Neural crest cell (in vitro differentiated cells): ENCODE data around the gene MRAS. TPM values are rescaled to one million over a fixed set of nuclear protein-coding genes. Genes with fewer than 3 reads are reported as not detected.
"Not testable (repeated sequence)": the region's sequence is repeated elsewhere in the genome, so short reads cannot be mapped to it uniquely, and the experiment has no call there.

Experiments
- DNase-seq: peaks from one replicate; pipeline ENCODE4 v3.0.0; 2021; ENCODE audit warnings: low read depth, mixed read lengths, low spot score
- H3K27ac Mint-ChIP-seq: one replicate; pipeline ENCODE4 v1.8.0; 2021; ENCODE audit warnings: mild to moderate bottlenecking, mixed read lengths; ENCODE audit not compliant: unreplicated experiment
- H3K27me3 Mint-ChIP-seq: 2 replicates; pipeline ENCODE4 v1.8.0; 2021; ENCODE audit warnings: low read depth, mild to moderate bottlenecking, mixed read lengths
- H3K36me3 Mint-ChIP-seq: 2 replicates; pipeline ENCODE4 v1.8.0; 2021; ENCODE audit warnings: low read depth, mild to moderate bottlenecking, mixed read lengths
- H3K4me1 Mint-ChIP-seq: 2 replicates; pipeline ENCODE4 v1.8.0; 2021; ENCODE audit warnings: mixed read lengths
- H3K4me3 Mint-ChIP-seq: one replicate; pipeline ENCODE4 v1.8.0; 2021; ENCODE audit warnings: mild to moderate bottlenecking, mixed read lengths
- H3K9me3 Mint-ChIP-seq: 2 replicates; pipeline ENCODE4 v1.8.0; 2021; ENCODE audit warnings: mixed read lengths
- total RNA-seq: library from RNA; stranded (reverse); gene quantifications from 2 replicates; pipeline ENCODE4 v1.2.1, GENCODE V29; 2021
- TF ChIP-seq, protein P1 (sequence below): fragments of 200-600 bp; sonication (generic); conservative IDR thresholded peaks from 2 replicates; pipeline ENCODE4 v1.5.0; 2021; ENCODE audit warnings: antibody characterized with exemption, mild to moderate bottlenecking

MRAS gene
- total RNA-seq, 1 donor from 2014 or later, result 27.0 TPM

DNA sequence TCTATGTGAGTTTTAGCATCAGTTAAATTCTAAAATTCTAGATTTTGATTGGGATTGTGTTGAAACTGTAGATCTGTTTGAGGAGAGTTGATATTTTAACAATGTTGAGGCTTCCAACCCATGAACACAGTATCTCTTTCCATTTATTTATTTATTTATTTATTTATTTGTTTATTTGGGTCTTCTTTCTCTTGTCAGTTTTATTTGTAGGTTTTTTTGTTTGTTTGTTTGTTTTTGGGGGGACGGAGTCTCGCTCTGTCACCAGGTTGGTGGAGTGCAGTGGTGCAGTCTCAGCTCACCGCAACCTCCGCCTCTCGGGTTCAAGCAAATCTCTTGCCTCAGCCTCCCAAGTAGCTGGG is 25.3 kb downstream of the MRAS start:
- Mint-ChIP-seq H3K4me1 (peaks cover 6% of the 10 kb centered on the region), H3K36me3 (peaks cover 10% of the 10 kb centered on the region), H3K27me3 (no peaks in the 10 kb centered on the region), H3K9me3 (peaks cover 2% of the 10 kb centered on the region), H3K27ac (no peak overlapping the region), H3K4me3 (no peak overlapping the region)
- TF ChIP-seq, protein P1, sequence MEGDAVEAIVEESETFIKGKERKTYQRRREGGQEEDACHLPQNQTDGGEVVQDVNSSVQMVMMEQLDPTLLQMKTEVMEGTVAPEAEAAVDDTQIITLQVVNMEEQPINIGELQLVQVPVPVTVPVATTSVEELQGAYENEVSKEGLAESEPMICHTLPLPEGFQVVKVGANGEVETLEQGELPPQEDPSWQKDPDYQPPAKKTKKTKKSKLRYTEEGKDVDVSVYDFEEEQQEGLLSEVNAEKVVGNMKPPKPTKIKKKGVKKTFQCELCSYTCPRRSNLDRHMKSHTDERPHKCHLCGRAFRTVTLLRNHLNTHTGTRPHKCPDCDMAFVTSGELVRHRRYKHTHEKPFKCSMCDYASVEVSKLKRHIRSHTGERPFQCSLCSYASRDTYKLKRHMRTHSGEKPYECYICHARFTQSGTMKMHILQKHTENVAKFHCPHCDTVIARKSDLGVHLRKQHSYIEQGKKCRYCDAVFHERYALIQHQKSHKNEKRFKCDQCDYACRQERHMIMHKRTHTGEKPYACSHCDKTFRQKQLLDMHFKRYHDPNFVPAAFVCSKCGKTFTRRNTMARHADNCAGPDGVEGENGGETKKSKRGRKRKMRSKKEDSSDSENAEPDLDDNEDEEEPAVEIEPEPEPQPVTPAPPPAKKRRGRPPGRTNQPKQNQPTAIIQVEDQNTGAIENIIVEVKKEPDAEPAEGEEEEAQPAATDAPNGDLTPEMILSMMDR, result no peak
- no peak for DNase-seq

DNA sequence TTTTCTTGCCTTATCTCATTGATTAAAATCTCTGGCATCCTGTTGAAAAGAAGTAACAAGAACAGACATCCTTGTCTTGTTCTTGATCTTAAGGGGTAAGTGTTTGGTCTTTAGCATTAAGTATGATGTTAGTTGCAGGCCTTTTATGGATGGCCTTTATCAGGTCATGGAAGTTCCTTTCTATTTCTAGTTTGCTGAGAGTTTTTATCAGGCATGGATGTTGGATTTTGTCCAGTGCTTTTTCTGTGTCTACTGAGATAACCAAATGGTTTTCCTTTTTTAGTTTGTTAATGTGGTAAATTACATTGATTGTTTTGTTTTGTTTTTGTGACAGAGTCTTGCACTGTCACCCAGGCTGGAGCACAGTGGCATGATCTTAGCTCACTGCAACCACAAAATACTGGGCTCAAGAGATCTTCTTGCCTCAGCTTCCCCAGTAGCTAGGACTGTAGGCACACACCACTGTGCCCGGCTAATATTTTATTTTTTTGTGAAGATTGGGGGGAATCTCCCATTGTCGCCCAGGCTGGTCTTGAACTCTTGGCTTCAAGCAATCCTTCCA is 26.3 kb downstream of the MRAS start:
- H3K27ac Mint-ChIP-seq, result no peak overlapping the region
- TF ChIP-seq, protein P1, result no peak
- H3K27me3 Mint-ChIP-seq, result no peaks in the 10 kb centered on the region
- peaks cover 2% of the 10 kb centered on the region for H3K9me3 Mint-ChIP-seq
- DNase-seq, result no peak
- H3K36me3 Mint-ChIP-seq, result peaks cover 10% of the 10 kb centered on the region
- no peak overlapping the region for H3K4me3 Mint-ChIP-seq
- peaks cover 6% of the 10 kb centered on the region for H3K4me1 Mint-ChIP-seq

DNA sequence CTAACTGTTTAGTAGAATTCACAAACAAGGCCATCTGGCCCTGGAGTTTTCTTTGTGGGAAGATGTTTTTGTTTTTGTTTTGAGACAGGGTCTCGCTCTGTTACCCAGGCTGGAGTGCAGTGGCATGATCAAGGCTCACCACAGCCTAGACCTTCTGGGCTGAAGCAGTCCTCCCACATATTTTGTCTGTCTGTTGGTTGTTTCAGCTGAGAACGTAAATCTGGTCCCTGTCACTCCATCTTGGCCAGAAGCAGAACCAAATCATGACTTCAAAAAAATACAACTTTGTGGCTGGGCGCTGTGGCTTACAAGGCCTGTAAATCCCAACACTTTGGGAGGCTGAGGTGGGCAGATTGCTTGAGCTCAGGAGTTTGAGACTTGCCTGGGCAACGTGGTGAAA is 27.1 kb downstream of the MRAS start:
- Mint-ChIP-seq H3K27ac (no peak overlapping the region), H3K36me3 (peaks cover 10% of the 10 kb centered on the region), H3K4me1 (peaks cover 6% of the 10 kb centered on the region), H3K4me3 (no peak overlapping the region), H3K27me3 (no peaks in the 10 kb centered on the region), H3K9me3 (peaks cover 2% of the 10 kb centered on the region)
- DNase-seq, result no peak
- TF ChIP-seq, protein P1, result no peak

DNA sequence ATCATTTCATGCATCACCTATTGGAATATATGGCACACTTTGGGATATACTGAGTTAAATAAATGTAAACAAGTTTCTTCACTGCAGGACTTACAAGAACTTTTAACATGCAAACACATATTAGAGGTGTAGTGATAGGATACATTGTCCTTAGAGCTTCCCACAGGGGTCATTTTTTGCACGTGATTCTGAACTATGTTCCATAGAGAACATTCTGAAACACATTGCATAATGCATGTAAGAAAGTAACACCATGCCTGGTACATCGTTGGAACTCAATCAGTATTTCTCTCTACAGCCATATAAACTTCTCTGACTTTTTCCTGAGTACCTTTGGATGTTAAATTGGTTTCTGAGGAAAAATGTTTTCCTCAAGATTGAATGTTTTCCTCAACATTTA is 28.3 kb downstream of the MRAS start:
- Mint-ChIP-seq H3K36me3 (peaks cover 7% of the 10 kb centered on the region), H3K27ac (no peak overlapping the region), H3K27me3 (no peaks in the 10 kb centered on the region), H3K9me3 (no peaks in the 10 kb centered on the region), H3K4me1 (peaks cover 6% of the 10 kb centered on the region), H3K4me3 (no peak overlapping the region)
- TF ChIP-seq, protein P1, result no peak
- no peak for DNase-seq

DNA sequence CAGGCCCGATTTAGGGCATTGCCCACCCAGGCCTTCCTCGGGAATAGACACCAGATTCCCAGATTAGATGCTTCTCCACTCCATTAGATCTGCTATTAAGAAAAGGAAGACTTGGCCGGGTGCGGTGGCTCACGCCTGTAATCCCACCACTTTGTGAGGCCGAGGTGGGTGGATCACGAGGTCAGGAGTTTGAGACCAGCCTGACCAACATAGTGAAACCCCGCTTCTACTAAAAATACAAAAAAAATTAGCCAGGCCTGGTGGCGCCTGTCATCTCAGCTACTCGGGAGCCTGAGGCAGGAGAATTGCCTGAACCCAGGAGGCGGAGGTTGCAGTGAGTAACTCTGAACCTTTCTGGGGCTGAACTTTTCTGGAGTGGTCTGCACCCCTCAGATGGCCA is 28.8 kb downstream of the MRAS start:
- not testable (repeated sequence) for H3K9me3 Mint-ChIP-seq, H3K4me1 Mint-ChIP-seq, H3K27ac Mint-ChIP-seq, H3K27me3 Mint-ChIP-seq, H3K36me3 Mint-ChIP-seq, DNase-seq, H3K4me3 Mint-ChIP-seq

DNA sequence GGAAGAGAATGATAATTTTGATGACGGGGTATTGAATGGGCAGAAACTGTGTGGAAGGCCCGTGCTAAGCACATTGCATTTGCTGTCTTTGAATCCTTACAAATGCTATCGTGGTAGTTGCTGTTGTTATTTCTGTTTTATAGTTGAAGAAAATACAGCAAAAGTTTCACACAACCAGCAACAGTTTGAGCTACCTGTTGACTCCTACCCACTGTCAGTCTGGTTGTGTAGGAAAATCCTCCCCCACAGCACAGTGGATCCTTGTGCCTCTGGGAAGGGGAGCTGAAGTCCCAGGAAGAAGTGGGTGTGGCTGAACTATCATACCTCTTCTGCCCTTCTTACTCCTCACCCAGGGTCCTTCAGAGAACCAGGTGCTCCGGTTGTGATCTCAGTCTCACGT is 29.4 kb downstream of the MRAS start:
- H3K9me3 Mint-ChIP-seq, result no peaks in the 10 kb centered on the region
- no peak for DNase-seq
- no peaks in the 10 kb centered on the region for H3K27me3 Mint-ChIP-seq
- H3K36me3 Mint-ChIP-seq, result peaks cover 7% of the 10 kb centered on the region
- H3K27ac Mint-ChIP-seq, result no peak overlapping the region
- H3K4me3 Mint-ChIP-seq, result no peak overlapping the region
- H3K4me1 Mint-ChIP-seq, result peaks cover 10% of the 10 kb centered on the region
- TF ChIP-seq, protein P1, result no peak
